GM23338 (cell line): ENCODE results near the gene CMKLR1. TPM values are rescaled to one million over a fixed set of nuclear protein-coding genes. Genes with fewer than 3 reads are reported as not detected.

ENCODE experiments used
- ATAC-seq: fragments of 200-7000 bp; cut with Tn5 transposase; 3 replicates; pipeline ENCODE4 v1.9.1; 2020
- DNase-seq: peaks from one replicate; pipeline ENCODE4 v3.0.0-alpha.2; 2015; ENCODE audit warnings: low spot score
- H2AFZ ChIP-seq: fragments of 200-600 bp; sonication (generic); 2 replicates; pipeline ENCODE4 v1.8.0; 2016; ENCODE audit warnings: antibody characterized with exemption, mild to moderate bottlenecking, moderate library complexity
- H3F3A ChIP-seq: fragments of 200-600 bp; sonication (generic); replicated peaks from 2 replicates; pipeline ENCODE4 v1.8.0; 2017; ENCODE audit warnings: antibody characterized with exemption, mixed run types, low read depth
- H3K27ac ChIP-seq: fragments of 200-600 bp; sonication (generic); 2 replicates; pipeline ENCODE4 v1.6.1; 2016; ENCODE audit warnings: low read depth
- H3K27me3 ChIP-seq: fragments of 200-600 bp; sonication (generic); 2 replicates; pipeline ENCODE4 v1.8.0; 2016; ENCODE audit warnings: mild to moderate bottlenecking, mixed run types, moderate library complexity; ENCODE audit not compliant: insufficient read depth
- H3K36me3 ChIP-seq: fragments of 200-600 bp; sonication (generic); 2 replicates; pipeline ENCODE4 v1.8.0; 2016; ENCODE audit warnings: mild to moderate bottlenecking; ENCODE audit not compliant: insufficient read depth
- H3K4me1 ChIP-seq: fragments of 200-600 bp; sonication (generic); 2 replicates; pipeline ENCODE4 v1.8.0; 2016; ENCODE audit warnings: mild to moderate bottlenecking, moderate library complexity; ENCODE audit not compliant: insufficient read depth
- H3K4me2 ChIP-seq: fragments of 200-600 bp; sonication (generic); 2 replicates; pipeline ENCODE4 v1.7.1; 2017; ENCODE audit warnings: mixed run types
- H3K4me3 ChIP-seq: fragments of 200-600 bp; sonication (generic); 2 replicates; pipeline ENCODE4 v1.6.1; 2016; ENCODE audit warnings: mixed run types
- H3K79me2 ChIP-seq: fragments of 200-600 bp; sonication (generic); replicated peaks from 2 replicates; pipeline ENCODE4 v1.8.0; 2017; ENCODE audit warnings: mild to moderate bottlenecking; ENCODE audit not compliant: insufficient read depth
- H3K9me2 ChIP-seq: fragments of 200-600 bp; sonication (generic); 2 replicates; pipeline ENCODE4 v1.8.0; 2017; ENCODE audit not compliant: insufficient read depth
- H4K20me1 ChIP-seq: fragments of 200-600 bp; sonication (generic); replicated peaks from 2 replicates; pipeline ENCODE4 v1.8.0; 2017; ENCODE audit warnings: mild to moderate bottlenecking; ENCODE audit not compliant: insufficient read depth
- H3K27ac Mint-ChIP-seq: 2 replicates; pipeline ENCODE4 v1.8.0; 2020; ENCODE audit warnings: inconsistent platforms, mild to moderate bottlenecking, moderate library complexity, mixed read lengths
- H3K27me3 Mint-ChIP-seq: 3 replicates; pipeline ENCODE4 v1.8.0; 2022; ENCODE audit warnings: low read depth, mild to moderate bottlenecking, moderate library complexity, mixed read lengths, inconsistent platforms; ENCODE audit not compliant: insufficient read depth, poor library complexity
- H3K36me3 Mint-ChIP-seq: 3 replicates; pipeline ENCODE4 v1.8.0; 2021; ENCODE audit warnings: low read depth, mild to moderate bottlenecking, inconsistent platforms, moderate library complexity, mixed read lengths
- H3K4me1 Mint-ChIP-seq: 3 replicates; pipeline ENCODE4 v1.8.0; 2020; ENCODE audit warnings: mild to moderate bottlenecking, inconsistent platforms, mixed read lengths
- H3K4me3 Mint-ChIP-seq: 3 replicates; pipeline ENCODE4 v1.8.0; 2021; ENCODE audit warnings: moderate library complexity, mild to moderate bottlenecking, inconsistent platforms, mixed read lengths
- H3K9me3 Mint-ChIP-seq: 3 replicates; pipeline ENCODE4 v1.8.0; 2020; ENCODE audit warnings: moderate library complexity, mild to moderate bottlenecking, inconsistent platforms, mixed read lengths
- CREB1 ChIP-seq: fragments of 250-450 bp; sonication (Bioruptor Pico); IDR thresholded peaks from 2 replicates; pipeline ENCODE4 v1.5.0; 2020; ENCODE audit warnings: low read depth, mild to moderate bottlenecking, moderate library complexity
- EZH2 ChIP-seq: fragments of 200-600 bp; sonication (generic); IDR thresholded peaks from one replicate; pipeline ENCODE4 v1.8.0; 2017; ENCODE audit warnings: antibody characterized with exemption, mild to moderate bottlenecking, low read depth; ENCODE audit not compliant: unreplicated experiment
- EZH2phosphoT487 ChIP-seq: fragments of 200-600 bp; sonication (generic); IDR thresholded peaks from one replicate; pipeline ENCODE4 v1.8.1; 2018; ENCODE audit warnings: antibody characterized with exemption; ENCODE audit not compliant: unreplicated experiment
- JUNB ChIP-seq: IDR thresholded peaks from one replicate; pipeline ENCODE4 v1.6.1; 2016; ENCODE audit warnings: antibody characterized with exemption; ENCODE audit not compliant: unreplicated experiment
- POLR2AphosphoS5 ChIP-seq: IDR thresholded peaks from 2 replicates; pipeline ENCODE4 v1.6.1; 2016; ENCODE audit warnings: antibody characterized with exemption, low read depth
- ZNF114 ChIP-seq: fragments of 250-450 bp; sonication (Bioruptor Pico); IDR thresholded peaks from 2 replicates; pipeline ENCODE4 v1.5.0; 2020; ENCODE audit warnings: mild to moderate bottlenecking, moderate library complexity
- polyA plus RNA-seq: library from polyadenylated mRNA; unstranded; fragments of >200 nt; fragmentation: Nextera tagmentation; extraction: Ambion mirVana; gene quantifications from 2 replicates; pipeline ENCODE4 v1.2.1, GENCODE V29; 2016
- total RNA-seq: library from RNA; depleted of rRNA; stranded (reverse); fragments of >200 nt; shearing (Covaris generic); gene quantifications from 2 replicates; pipeline ENCODE4 v1.2.3, GENCODE V29; 2014
- TF ChIP-seq, protein P1 (sequence below), 2 experiments: fragments of 200-600 bp in 1 of 2; sonication (generic) in 1 of 2; conservative IDR thresholded peaks; 2 replicates each; pipeline versions ENCODE4 v1.5.1 to v1.6.1; 2016 to 2017; ENCODE audit warnings: antibody characterized with exemption in 2 of 2, low read depth in 2 of 2, mild to moderate bottlenecking in 2 of 2, moderate library complexity in 1 of 2
- TF ChIP-seq, protein P2 (sequence below): fragments of 250-450 bp; sonication (Bioruptor Pico); IDR thresholded peaks from 2 replicates; pipeline ENCODE4 v1.5.0; 2020; ENCODE audit warnings: mild to moderate bottlenecking, moderate library complexity
- TF ChIP-seq, protein P3 (sequence below): IDR thresholded peaks from one replicate; pipeline ENCODE4 v1.6.1; 2018; ENCODE audit warnings: antibody characterized with exemption; ENCODE audit not compliant: unreplicated experiment
- TF ChIP-seq, protein P4 (sequence below): IDR thresholded peaks from 2 replicates; pipeline ENCODE4 v1.6.1; 2016; ENCODE audit warnings: antibody characterized with exemption

CMKLR1 gene
- total and polyA plus RNA-seq, 2 experiments from 2014 or later: 0.40 to 2.6 TPM

DNA sequence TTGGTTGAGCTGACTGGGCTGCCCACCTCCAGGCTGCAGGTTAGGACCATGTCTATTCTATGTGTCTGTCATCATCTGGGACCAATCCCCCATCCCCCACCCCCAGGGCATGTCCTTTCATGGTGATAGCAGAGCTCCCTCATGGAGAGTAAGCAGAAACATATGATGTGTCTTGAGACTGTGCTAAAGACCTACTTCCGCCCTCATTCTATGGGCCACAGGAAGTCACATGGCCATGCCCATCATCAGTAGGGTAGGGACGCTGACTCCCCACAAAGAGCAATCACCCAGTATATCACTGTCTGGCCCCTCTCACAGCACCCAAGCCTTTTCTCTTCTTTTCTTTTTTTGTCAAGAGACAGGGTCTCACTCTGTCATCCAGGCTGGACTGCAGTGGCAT is 99.7 kb downstream of the CMKLR1 start (continued):
- TF ChIP-seq, protein P1, sequence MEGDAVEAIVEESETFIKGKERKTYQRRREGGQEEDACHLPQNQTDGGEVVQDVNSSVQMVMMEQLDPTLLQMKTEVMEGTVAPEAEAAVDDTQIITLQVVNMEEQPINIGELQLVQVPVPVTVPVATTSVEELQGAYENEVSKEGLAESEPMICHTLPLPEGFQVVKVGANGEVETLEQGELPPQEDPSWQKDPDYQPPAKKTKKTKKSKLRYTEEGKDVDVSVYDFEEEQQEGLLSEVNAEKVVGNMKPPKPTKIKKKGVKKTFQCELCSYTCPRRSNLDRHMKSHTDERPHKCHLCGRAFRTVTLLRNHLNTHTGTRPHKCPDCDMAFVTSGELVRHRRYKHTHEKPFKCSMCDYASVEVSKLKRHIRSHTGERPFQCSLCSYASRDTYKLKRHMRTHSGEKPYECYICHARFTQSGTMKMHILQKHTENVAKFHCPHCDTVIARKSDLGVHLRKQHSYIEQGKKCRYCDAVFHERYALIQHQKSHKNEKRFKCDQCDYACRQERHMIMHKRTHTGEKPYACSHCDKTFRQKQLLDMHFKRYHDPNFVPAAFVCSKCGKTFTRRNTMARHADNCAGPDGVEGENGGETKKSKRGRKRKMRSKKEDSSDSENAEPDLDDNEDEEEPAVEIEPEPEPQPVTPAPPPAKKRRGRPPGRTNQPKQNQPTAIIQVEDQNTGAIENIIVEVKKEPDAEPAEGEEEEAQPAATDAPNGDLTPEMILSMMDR (conservative IDR thresholded peaks at IDR 0.05; ENCODE audit: low read depth in 2 of 2): no peak
- TF ChIP-seq, protein P2, sequence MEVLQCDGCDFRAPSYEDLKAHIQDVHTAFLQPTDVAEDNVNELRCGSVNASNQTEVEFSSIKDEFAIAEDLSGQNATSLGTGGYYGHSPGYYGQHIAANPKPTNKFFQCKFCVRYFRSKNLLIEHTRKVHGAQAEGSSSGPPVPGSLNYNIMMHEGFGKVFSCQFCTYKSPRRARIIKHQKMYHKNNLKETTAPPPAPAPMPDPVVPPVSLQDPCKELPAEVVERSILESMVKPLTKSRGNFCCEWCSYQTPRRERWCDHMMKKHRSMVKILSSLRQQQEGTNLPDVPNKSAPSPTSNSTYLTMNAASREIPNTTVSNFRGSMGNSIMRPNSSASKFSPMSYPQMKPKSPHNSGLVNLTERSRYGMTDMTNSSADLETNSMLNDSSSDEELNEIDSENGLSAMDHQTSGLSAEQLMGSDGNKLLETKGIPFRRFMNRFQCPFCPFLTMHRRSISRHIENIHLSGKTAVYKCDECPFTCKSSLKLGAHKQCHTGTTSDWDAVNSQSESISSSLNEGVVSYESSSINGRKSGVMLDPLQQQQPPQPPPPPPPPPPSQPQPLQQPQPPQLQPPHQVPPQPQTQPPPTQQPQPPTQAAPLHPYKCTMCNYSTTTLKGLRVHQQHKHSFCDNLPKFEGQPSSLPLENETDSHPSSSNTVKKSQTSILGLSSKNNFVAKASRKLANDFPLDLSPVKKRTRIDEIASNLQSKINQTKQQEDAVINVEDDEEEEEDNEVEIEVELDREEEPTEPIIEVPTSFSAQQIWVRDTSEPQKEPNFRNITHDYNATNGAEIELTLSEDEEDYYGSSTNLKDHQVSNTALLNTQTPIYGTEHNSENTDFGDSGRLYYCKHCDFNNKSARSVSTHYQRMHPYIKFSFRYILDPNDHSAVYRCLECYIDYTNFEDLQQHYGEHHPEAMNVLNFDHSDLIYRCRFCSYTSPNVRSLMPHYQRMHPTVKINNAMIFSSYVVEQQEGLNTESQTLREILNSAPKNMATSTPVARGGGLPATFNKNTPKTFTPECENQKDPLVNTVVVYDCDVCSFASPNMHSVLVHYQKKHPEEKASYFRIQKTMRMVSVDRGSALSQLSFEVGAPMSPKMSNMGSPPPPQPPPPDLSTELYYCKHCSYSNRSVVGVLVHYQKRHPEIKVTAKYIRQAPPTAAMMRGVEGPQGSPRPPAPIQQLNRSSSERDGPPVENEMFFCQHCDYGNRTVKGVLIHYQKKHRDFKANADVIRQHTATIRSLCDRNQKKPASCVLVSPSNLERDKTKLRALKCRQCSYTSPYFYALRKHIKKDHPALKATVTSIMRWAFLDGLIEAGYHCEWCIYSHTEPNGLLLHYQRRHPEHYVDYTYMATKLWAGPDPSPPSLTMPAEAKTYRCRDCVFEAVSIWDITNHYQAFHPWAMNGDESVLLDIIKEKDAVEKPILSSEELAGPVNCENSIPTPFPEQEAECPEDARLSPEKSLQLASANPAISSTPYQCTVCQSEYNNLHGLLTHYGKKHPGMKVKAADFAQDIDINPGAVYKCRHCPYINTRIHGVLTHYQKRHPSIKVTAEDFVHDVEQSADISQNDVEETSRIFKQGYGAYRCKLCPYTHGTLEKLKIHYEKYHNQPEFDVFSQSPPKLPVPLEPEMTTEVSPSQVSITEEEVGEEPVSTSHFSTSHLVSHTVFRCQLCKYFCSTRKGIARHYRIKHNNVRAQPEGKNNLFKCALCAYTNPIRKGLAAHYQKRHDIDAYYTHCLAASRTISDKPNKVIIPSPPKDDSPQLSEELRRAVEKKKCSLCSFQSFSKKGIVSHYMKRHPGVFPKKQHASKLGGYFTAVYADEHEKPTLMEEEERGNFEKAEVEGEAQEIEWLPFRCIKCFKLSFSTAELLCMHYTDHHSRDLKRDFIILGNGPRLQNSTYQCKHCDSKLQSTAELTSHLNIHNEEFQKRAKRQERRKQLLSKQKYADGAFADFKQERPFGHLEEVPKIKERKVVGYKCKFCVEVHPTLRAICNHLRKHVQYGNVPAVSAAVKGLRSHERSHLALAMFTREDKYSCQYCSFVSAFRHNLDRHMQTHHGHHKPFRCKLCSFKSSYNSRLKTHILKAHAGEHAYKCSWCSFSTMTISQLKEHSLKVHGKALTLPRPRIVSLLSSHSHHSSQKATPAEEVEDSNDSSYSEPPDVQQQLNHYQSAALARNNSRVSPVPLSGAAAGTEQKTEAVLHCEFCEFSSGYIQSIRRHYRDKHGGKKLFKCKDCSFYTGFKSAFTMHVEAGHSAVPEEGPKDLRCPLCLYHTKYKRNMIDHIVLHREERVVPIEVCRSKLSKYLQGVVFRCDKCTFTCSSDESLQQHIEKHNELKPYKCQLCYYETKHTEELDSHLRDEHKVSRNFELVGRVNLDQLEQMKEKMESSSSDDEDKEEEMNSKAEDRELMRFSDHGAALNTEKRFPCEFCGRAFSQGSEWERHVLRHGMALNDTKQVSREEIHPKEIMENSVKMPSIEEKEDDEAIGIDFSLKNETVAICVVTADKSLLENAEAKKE (CRISPR knock-in tag): no peak
- no peak for TF ChIP-seq CREB1 (CRISPR knock-in tag)

DNA sequence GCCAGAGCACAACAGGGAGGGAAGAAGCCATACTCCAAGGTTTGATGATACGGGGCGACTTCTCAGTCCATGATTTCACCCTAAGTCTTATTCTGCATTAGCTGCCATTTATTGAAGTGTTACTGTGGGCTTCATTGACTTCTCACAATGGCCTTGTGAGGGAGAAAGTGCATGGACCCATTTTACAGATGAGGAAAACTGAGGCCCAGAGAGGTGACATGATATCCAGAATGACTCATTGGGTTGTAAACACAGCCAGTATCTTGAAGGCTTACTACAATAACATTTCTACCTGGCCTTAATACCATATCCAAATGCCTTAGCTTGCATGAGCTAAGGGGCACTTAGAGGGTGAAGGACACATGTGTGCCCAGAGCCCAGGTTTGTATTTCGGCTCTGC is 100.6 kb downstream of the CMKLR1 start:
- H3K36me3 ChIP-seq: no peaks in the 10 kb centered on the region
- H3K9me2 ChIP-seq: no peaks in the 10 kb centered on the region
- Mint-ChIP-seq H3K4me3 (no peak overlapping the region), H3K36me3 (peaks cover 12% of the 10 kb centered on the region; the same call in 2 of the 3 replicates), H3K27me3 (peaks cover 10% of the 10 kb centered on the region), H3K27ac (no peak overlapping the region), H3K4me1 (peaks cover 23% of the 10 kb centered on the region), H3K9me3 (peaks cover 17% of the 10 kb centered on the region)
- no peak overlapping the region for H3K4me2 ChIP-seq
- no peaks in the 10 kb centered on the region for H3K79me2 ChIP-seq
- DNase-seq (no peak), ATAC-seq (no peak)
- H3K27ac ChIP-seq: no peak overlapping the region
- H3F3A ChIP-seq: no peaks in the 10 kb centered on the region
- H3K4me3 ChIP-seq: no peak overlapping the region
- H2AFZ ChIP-seq: no peak overlapping the region
- no peaks in the 10 kb centered on the region for H3K27me3 ChIP-seq
- H3K4me1 ChIP-seq: peaks cover 16% of the 10 kb centered on the region
- no peaks in the 10 kb centered on the region for H4K20me1 ChIP-seq
- TF ChIP-seq JUNB (no peak), ZNF114 (CRISPR knock-in tag) (no peak), EZH2phosphoT487 (no peak), POLR2AphosphoS5 (no peak), EZH2 (no peak)
- TF ChIP-seq, protein P3, sequence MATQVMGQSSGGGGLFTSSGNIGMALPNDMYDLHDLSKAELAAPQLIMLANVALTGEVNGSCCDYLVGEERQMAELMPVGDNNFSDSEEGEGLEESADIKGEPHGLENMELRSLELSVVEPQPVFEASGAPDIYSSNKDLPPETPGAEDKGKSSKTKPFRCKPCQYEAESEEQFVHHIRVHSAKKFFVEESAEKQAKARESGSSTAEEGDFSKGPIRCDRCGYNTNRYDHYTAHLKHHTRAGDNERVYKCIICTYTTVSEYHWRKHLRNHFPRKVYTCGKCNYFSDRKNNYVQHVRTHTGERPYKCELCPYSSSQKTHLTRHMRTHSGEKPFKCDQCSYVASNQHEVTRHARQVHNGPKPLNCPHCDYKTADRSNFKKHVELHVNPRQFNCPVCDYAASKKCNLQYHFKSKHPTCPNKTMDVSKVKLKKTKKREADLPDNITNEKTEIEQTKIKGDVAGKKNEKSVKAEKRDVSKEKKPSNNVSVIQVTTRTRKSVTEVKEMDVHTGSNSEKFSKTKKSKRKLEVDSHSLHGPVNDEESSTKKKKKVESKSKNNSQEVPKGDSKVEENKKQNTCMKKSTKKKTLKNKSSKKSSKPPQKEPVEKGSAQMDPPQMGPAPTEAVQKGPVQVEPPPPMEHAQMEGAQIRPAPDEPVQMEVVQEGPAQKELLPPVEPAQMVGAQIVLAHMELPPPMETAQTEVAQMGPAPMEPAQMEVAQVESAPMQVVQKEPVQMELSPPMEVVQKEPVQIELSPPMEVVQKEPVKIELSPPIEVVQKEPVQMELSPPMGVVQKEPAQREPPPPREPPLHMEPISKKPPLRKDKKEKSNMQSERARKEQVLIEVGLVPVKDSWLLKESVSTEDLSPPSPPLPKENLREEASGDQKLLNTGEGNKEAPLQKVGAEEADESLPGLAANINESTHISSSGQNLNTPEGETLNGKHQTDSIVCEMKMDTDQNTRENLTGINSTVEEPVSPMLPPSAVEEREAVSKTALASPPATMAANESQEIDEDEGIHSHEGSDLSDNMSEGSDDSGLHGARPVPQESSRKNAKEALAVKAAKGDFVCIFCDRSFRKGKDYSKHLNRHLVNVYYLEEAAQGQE: no peak
- TF ChIP-seq, protein P4, sequence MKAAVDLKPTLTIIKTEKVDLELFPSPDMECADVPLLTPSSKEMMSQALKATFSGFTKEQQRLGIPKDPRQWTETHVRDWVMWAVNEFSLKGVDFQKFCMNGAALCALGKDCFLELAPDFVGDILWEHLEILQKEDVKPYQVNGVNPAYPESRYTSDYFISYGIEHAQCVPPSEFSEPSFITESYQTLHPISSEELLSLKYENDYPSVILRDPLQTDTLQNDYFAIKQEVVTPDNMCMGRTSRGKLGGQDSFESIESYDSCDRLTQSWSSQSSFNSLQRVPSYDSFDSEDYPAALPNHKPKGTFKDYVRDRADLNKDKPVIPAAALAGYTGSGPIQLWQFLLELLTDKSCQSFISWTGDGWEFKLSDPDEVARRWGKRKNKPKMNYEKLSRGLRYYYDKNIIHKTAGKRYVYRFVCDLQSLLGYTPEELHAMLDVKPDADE: no peak
- TF ChIP-seq, protein P1 (conservative IDR thresholded peaks at IDR 0.05; ENCODE audit: low read depth in 2 of 2): no peak
